ENCODE measurements around the gene CATSPERD. TPM values are rescaled to one million over a fixed set of nuclear protein-coding genes. Genes with fewer than 3 reads are reported as not detected.

The CATSPERD gene
- total RNA-seq, 1 experiment from 2014 or later: not detected

DNA sequence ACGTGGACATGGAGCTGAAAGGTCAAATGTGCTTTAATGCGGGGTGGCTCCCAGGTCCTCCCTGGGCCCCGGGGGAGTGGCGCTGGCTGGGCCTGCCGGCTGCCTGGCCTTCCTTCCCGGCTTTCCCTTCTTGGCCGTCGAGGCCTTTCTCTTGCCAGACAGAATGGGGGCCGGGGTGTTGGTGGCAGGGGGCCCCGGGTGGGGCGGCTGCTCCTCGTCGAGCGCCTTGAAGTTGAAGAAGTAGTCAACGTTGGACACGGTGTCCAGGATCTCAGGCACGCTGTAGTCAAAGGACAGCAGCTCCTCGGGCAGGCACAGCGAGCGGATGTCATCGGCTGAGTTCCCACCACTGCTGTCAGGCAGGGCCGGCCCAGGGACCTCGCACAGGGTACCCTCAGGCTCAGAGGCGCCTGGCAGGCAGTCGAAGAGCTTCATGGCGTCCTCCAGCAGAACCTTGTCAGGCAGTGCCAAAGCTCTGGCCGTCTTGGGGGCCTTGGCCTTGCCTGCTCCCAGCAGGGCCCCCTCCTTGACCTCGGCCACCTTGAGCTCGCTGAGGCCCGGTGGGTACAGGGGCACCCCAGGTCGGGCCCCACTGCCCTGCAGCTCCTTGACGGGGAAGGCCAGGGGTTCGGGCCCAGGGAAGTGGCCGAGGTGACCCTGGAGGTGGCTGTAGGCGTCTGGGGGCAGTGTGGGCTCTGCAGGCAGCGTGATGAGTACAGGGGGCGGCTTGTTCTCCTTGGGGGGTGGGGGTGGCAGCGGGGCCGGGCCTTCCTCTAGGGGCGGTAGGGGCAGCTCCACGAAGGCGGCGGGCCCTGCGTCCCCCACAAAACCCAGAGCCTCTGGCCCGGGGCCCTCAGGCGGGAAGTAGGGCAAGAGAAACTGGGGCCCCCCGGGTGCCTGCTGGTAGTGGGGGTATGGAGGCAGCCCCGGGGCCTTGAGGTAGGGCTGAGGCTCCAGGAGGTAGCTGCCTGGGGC, 62.8 kb downstream of the CATSPERD start:
- DNase-seq (ENCODE audit: low read depth): no peak

GRCh38 chr19:5784581-5785147, 64.2 kb downstream of the CATSPERD start, which contains the start of gene PRR22:
Gene PRR22 (minus strand): TSS chr19:5784746. CDS start chr19:5784660, 86 bp downstream.
- DNase-seq (ENCODE audit: low read depth): no peak

GRCh38 chr19:5785423-5785822, 65.0 kb downstream of the CATSPERD start:
- DNase-seq (ENCODE audit: low read depth): no peak

- no peak for DNase-seq (ENCODE audit: low read depth)
Observed at GRCh38 chr19:5786593-5787408, 66.4 kb downstream of the CATSPERD start.

GRCh38 chr19:5787409-5788182, 67.2 kb downstream of the CATSPERD start:
- no peak for DNase-seq (ENCODE audit: low read depth)

GRCh38 chr19:5788422-5788821, 68.0 kb downstream of the CATSPERD start:
- no peak for DNase-seq (ENCODE audit: low read depth)

DNA sequence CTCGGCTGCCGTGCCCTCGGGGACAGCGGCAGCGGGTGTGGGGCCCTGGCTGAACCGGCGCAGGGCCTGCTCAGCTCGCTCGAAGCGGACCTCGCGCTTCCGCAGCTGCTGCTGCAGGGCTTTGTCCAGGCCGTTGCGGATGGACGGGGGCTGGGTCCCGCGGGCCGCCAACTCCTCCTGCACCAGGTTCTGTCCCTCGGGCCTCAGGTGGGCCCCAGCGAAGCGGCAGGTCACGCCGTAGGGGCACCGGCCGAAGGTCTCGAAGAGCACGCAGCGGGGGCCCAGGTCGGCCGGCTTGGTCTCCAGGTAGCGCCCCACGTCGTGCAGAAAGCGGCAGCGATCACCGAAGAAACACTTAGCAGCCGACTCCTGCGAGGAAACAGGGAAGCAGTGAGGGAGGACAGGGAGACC, 68.9 kb downstream of the CATSPERD start:
- DNase-seq (ENCODE audit: low read depth): no peak

GRCh38 chr19:5789886-5790558, 69.6 kb downstream of the CATSPERD start:
- DNase-seq (ENCODE audit: low read depth): no peak

- DNase-seq (ENCODE audit: low read depth): peak; percentile 97
Observed at GRCh38 chr19:5790559-5791520, 70.4 kb downstream of the CATSPERD start, which contains the start of gene DUS3L. Gene DUS3L (minus strand): TSS chr19:5791163. CDS start chr19:5791141, 22 bp downstream.

GRCh38 chr19:5792224-5792623, 71.8 kb downstream of the CATSPERD start:
- no peak for DNase-seq (ENCODE audit: low read depth)

DNA sequence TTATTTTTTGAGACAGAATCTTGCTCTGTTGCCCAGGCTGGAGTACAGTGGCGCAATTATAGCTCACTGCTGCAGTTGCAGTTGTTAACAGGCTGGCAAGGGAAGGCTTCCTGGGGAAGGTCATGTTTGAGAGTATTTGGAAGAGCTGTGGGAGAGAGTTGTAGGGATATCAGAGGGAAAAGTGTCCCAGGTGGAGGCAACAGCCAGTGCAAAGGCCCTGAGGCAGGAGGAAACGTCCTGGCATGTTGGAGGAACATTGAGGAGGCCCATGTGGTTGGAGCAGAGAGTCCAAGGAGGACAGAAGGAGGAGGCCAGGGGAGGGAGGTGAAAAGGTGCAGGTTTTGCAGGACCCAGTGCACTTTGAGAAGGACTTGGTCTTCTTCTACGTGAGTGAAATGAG, 72.8 kb downstream of the CATSPERD start:
- DNase-seq (ENCODE audit: low read depth): no peak

DNA sequence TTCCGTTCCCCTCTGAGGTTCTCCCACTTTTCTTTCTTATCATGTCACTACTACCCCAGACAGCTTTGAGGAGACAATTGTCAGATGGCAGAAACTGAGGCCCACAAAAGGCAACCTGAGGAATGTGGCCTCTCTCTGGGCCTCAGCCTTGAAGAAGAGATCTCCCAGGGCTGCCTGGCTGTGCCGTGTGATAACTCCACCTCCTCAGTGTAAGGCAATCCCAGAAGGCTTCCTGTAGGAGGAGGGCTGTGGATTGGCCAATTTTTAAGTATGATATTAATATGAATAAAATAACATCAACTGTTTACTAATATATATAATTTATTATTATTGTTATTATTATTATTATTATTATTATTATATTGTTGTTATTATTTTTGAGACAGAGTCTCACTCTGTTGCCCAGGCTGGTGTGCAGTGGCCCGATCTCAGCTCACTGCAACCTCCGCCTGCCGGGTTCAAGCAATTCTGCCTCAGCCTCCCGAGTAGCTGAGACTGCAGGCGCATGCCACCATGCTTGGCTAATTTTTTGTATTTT, 75.0 kb downstream of the CATSPERD start:
- no peak for DNase-seq (ENCODE audit: low read depth)

DNA sequence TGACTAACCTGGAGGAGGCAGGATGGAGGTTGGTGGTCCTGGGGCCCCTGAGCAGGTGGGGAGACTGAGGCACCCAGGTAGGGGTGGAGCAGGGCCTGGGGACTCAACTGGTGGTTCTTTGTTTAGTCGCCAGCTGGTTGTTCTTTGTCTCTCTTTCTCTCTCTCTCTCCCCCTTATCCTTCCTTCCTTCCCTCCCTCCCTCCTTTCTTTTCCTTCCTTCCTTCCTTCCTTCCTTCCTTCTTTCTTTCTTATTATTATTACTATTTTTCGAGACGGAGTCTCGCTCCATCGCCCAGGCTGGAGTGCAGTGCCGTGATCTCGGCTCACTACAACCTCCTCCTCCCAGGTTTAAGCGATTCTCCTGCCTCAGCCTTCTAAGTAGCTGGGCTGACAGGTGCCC, 77.8 kb downstream of the CATSPERD start:
- no peak for DNase-seq (ENCODE audit: low read depth)

- no peak for DNase-seq (ENCODE audit: low read depth)
Observed at GRCh38 chr19:5799247-5800241, 79.1 kb downstream of the CATSPERD start.

GRCh38 chr19:5800361-5801270, 80.2 kb downstream of the CATSPERD start:
- DNase-seq (ENCODE audit: low read depth): no peak

- peak; percentile 53 for DNase-seq (ENCODE audit: low read depth)
Observed at GRCh38 chr19:5801796-5802619, 81.6 kb downstream of the CATSPERD start.
